UCSD-AML1 (cell line): ENCODE measurements around the gene NAV1.
"Not testable (repeated sequence)": the region's sequence is repeated elsewhere in the genome, so short reads cannot be mapped to it uniquely, and the experiment has no call there.

Source experiments
- DNase-seq: peaks from one replicate; lab custom pipeline; 2025; ENCODE audit not compliant: unreplicated experiment; lab: John Stamatoyannopoulos, UW

Gene NAV1

GRCh38 chr1:201538612-201539551, at the start of gene NAV1:
NAV1 (plus strand) TSS chr1:201539127; CDS start chr1:201622885, 83,758 bp downstream.
- DNase-seq: peak; percentile 88

GRCh38 chr1:201489643-201490261, 49.2 kb upstream of the NAV1 start:
- no peak for DNase-seq

- no peak for DNase-seq
Measured at GRCh38 chr1:201490708-201491131, 48.2 kb upstream of the NAV1 start.

GRCh38 chr1:201491896-201492511, 46.9 kb upstream of the NAV1 start:
- DNase-seq: no peak

- DNase-seq: not testable (repeated sequence)
Measured at GRCh38 chr1:201493026-201493656, 45.8 kb upstream of the NAV1 start.

- no peak for DNase-seq
Measured at GRCh38 chr1:201493757-201494617, 44.9 kb upstream of the NAV1 start.

GRCh38 chr1:201495551-201496295, 43.2 kb upstream of the NAV1 start:
- DNase-seq: no peak

GRCh38 chr1:201496296-201496690, 42.6 kb upstream of the NAV1 start:
- DNase-seq: no peak

GRCh38 chr1:201497935-201498509, 40.9 kb upstream of the NAV1 start:
- no peak for DNase-seq

- no peak for DNase-seq
Measured at GRCh38 chr1:201498621-201499020, 40.3 kb upstream of the NAV1 start.

- no peak for DNase-seq
Measured at GRCh38 chr1:201499191-201499590, 39.7 kb upstream of the NAV1 start.

- no peak for DNase-seq
Measured at GRCh38 chr1:201499795-201500669, 38.9 kb upstream of the NAV1 start.

- no peak for DNase-seq
Measured at GRCh38 chr1:201500670-201501120, 38.2 kb upstream of the NAV1 start.

GRCh38 chr1:201501144-201501543, 37.8 kb upstream of the NAV1 start:
- no peak for DNase-seq

GRCh38 chr1:201501812-201502510, 37.0 kb upstream of the NAV1 start:
- DNase-seq: no peak

GRCh38 chr1:201502511-201502857, 36.4 kb upstream of the NAV1 start:
- no peak for DNase-seq

- DNase-seq: no peak
Measured at GRCh38 chr1:201503397-201504176, 35.3 kb upstream of the NAV1 start.
